ENCODE results near the gene S1PR4. TPM values are rescaled to one million over a fixed set of nuclear protein-coding genes. Genes with fewer than 3 reads are reported as not detected.

Gene S1PR4
- total and polyA plus RNA-seq, 9 of the 15 experiments (the other 6 are each of a cell fraction or from before 2014, with no cell fraction given) = 0.27 TPM; not detected in 8

GRCh38 chr19:3216874-3217273, 38.3 kb downstream of the S1PR4 start:
- ChIA-PET POLR2A (interaction anchor here (0.9 kb wide), 1 partner anchor 9 kb away, joined by 3 read pairs; no protein-coding TSS in a partner anchor), CTCF (ENCODE audit: low intra/inter-chr PET ratio) (no interaction called here)
- no peaks in the 10 kb centered on the region; a peak in 1 of 5 replicates for H3K27me3 ChIP-seq (ENCODE audit: control insufficient read depth in 2 of 2, insufficient read depth in 2 of 2, low read length in 2 of 2)
- WGBS (ENCODE audit: insufficient coverage, low coverage, missing lambda C conversion rate) = 76% methylated on average over 5 of the region's 5 CpGs
- in situ Hi-C loops (cut with MboI) (no loop called here), intact Hi-C loops (cut with micrococcal nuclease) (no loop called here)
- no TSS peak for BruUV-seq (replicated peaks)
- peaks cover 3% of the 10 kb centered on the region; the same call in 1 of the 3 replicates for H3K36me3 ChIP-seq (ENCODE audit: control insufficient read depth, insufficient read depth, low read length)
- no peaks in the 10 kb centered on the region for H3K79me2 ChIP-seq (ENCODE audit: control insufficient read depth, insufficient read depth, low read length)
- H3K4me2 ChIP-seq (ENCODE audit: insufficient read depth, low read length) = no peak overlapping the region
- no peaks in the 10 kb centered on the region for H3K9me3 ChIP-seq (replicated peaks; ENCODE audit: control insufficient read depth, insufficient read depth, low read depth, low read length)
- no peaks in the 10 kb centered on the region for H3K9me1 ChIP-seq (ENCODE audit: control insufficient read depth, insufficient read depth, low read length)
- FAIRE-seq (no peak), DNase-seq (ENCODE audit: extremely low read depth in 1 of 4, low spot score in 3 of 4) (no peak), ATAC-seq (no peak)
- no peak overlapping the region for H3K9ac ChIP-seq (ENCODE audit: insufficient read depth in 1 of 2, low read depth in 2 of 2, low read length in 2 of 2)
- no peaks in the 10 kb centered on the region; the same call in 1 of the 2 replicates for H4K20me1 ChIP-seq (replicated peaks; ENCODE audit: control insufficient read depth, insufficient read depth, low read length)
- H2AFZ ChIP-seq (ENCODE audit: low read depth, low read length) = no peak overlapping the region
- H3K4me3 ChIP-seq = no peak overlapping the region
- TF ChIP-seq, protein P1, sequence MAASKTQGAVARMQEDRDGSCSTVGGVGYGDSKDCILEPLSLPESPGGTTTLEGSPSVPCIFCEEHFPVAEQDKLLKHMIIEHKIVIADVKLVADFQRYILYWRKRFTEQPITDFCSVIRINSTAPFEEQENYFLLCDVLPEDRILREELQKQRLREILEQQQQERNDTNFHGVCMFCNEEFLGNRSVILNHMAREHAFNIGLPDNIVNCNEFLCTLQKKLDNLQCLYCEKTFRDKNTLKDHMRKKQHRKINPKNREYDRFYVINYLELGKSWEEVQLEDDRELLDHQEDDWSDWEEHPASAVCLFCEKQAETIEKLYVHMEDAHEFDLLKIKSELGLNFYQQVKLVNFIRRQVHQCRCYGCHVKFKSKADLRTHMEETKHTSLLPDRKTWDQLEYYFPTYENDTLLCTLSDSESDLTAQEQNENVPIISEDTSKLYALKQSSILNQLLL (CRISPR knock-in tag; IDR thresholded peaks at IDR 0.05; ENCODE audit: borderline replicate concordance) = no peak
- TF ChIP-seq SMARCA5 (IDR thresholded peaks at IDR 0.05) (peak; percentile 67; the same call in 1 of the 2 replicates), KAT7 (CRISPR knock-in tag; IDR thresholded peaks at IDR 0.05; ENCODE audit: borderline replicate concordance) (no peak), ZNF121 (CRISPR knock-in tag; conservative IDR thresholded peaks at IDR 0.05) (peak; percentile 80), KDM1A (IDR thresholded peaks at IDR 0.05) (peak; percentile 24 to 57; a peak in 3 of 4 replicates), BCOR (IDR thresholded peaks at IDR 0.05) (peak; percentile 78), BRF2 (IDR thresholded peaks at IDR 0.05; ENCODE audit: borderline replicate concordance, insufficient read depth, insufficient read length) (no peak), RBM25 (IDR thresholded peaks at IDR 0.05; ENCODE audit: low read depth, low read length, severe bottlenecking) (peak; percentile 63), ZNF146 (CRISPR knock-in tag; IDR thresholded peaks at IDR 0.05; ENCODE audit: unreplicated experiment) (peak; percentile 100)
- TF ChIP-seq, protein P2, sequence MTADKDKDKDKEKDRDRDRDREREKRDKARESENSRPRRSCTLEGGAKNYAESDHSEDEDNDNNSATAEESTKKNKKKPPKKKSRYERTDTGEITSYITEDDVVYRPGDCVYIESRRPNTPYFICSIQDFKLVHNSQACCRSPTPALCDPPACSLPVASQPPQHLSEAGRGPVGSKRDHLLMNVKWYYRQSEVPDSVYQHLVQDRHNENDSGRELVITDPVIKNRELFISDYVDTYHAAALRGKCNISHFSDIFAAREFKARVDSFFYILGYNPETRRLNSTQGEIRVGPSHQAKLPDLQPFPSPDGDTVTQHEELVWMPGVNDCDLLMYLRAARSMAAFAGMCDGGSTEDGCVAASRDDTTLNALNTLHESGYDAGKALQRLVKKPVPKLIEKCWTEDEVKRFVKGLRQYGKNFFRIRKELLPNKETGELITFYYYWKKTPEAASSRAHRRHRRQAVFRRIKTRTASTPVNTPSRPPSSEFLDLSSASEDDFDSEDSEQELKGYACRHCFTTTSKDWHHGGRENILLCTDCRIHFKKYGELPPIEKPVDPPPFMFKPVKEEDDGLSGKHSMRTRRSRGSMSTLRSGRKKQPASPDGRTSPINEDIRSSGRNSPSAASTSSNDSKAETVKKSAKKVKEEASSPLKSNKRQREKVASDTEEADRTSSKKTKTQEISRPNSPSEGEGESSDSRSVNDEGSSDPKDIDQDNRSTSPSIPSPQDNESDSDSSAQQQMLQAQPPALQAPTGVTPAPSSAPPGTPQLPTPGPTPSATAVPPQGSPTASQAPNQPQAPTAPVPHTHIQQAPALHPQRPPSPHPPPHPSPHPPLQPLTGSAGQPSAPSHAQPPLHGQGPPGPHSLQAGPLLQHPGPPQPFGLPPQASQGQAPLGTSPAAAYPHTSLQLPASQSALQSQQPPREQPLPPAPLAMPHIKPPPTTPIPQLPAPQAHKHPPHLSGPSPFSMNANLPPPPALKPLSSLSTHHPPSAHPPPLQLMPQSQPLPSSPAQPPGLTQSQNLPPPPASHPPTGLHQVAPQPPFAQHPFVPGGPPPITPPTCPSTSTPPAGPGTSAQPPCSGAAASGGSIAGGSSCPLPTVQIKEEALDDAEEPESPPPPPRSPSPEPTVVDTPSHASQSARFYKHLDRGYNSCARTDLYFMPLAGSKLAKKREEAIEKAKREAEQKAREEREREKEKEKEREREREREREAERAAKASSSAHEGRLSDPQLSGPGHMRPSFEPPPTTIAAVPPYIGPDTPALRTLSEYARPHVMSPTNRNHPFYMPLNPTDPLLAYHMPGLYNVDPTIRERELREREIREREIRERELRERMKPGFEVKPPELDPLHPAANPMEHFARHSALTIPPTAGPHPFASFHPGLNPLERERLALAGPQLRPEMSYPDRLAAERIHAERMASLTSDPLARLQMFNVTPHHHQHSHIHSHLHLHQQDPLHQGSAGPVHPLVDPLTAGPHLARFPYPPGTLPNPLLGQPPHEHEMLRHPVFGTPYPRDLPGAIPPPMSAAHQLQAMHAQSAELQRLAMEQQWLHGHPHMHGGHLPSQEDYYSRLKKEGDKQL (CRISPR knock-in tag; IDR thresholded peaks at IDR 0.05; ENCODE audit: borderline replicate concordance) = no peak
- H3K27ac ChIP-seq (ENCODE audit: extremely low read depth, low read depth, low read length) = no peak overlapping the region
- peaks cover 0 to 8% of the 10 kb centered on the region in 2 experiments; a peak in 2 of 5 replicates for H3K4me1 ChIP-seq (replicated peaks in 1 of 2; ENCODE audit: control insufficient read depth in 2 of 2, insufficient read depth in 2 of 2, low read length in 2 of 2)

Data from K562 (cell line).